OCI-LY1 (cell line): ENCODE measurements around the gene GANAB.
"Not testable (repeated sequence)": the region's sequence is repeated elsewhere in the genome, so short reads cannot be mapped to it uniquely, and the experiment has no call there.

Experiments
- CTCF ChIP-seq: fragments of 200-600 bp; sonication (generic), shearing (Covaris generic); IDR thresholded peaks from 2 replicates; pipeline ENCODE4 v1.5.1; 2017; ENCODE audit warnings: mild to moderate bottlenecking, antibody characterized with exemption, low read length, moderate library complexity, mixed read lengths
- EZH2 ChIP-seq: fragments of 200-600 bp; sonication (generic), shearing (Covaris generic); IDR thresholded peaks from 2 replicates; pipeline ENCODE4 v1.8.0; 2017; ENCODE audit warnings: borderline replicate concordance, mixed run types, mild to moderate bottlenecking, antibody characterized with exemption, low read length, moderate library complexity, mixed read lengths

GRCh38 chr11:62650283-62650682 is 3.9 kb upstream of the GANAB start:
- TF ChIP-seq EZH2, CTCF: not testable (repeated sequence)
